HepG2 (cell line): ENCODE measurements around the gene CGB5. TPM values are rescaled to one million over a fixed set of nuclear protein-coding genes. Genes with fewer than 3 reads are reported as not detected.

Source experiments
- AKAP8 ChIP-seq: sonication (generic); formaldehyde crosslinking; IDR thresholded peaks from 2 replicates; pipeline ENCODE4 v1.5.1; 2020; ENCODE audit warnings: mild to moderate bottlenecking, missing genetic modification reagents
- KDM3A ChIP-seq: IDR thresholded peaks from 2 replicates; pipeline ENCODE4 v1.6.1; 2018; ENCODE audit warnings: low read depth, missing compliant biosample characterization
- KLF9 ChIP-seq: IDR thresholded peaks from 2 replicates; pipeline ENCODE4 v1.6.1; 2016; ENCODE audit warnings: low read depth
- NR1H2 ChIP-seq: sonication (generic); formaldehyde crosslinking; IDR thresholded peaks from 2 replicates; pipeline ENCODE4 v1.8.1; 2022; ENCODE audit warnings: low read depth, missing genetic modification reagents, borderline replicate concordance
- PITX1 ChIP-seq: sonication (generic); formaldehyde crosslinking; IDR thresholded peaks from 2 replicates; pipeline ENCODE4 v1.5.1; 2020; ENCODE audit warnings: mild to moderate bottlenecking, missing genetic modification reagents
- RAD51 ChIP-seq: fragments of 450-650 bp; IDR thresholded peaks from 2 replicates; pipeline ENCODE4 v1.6.1; 2016; ENCODE audit warnings: borderline replicate concordance
- STAG1 ChIP-seq: sonication (generic); formaldehyde crosslinking; IDR thresholded peaks from 2 replicates; pipeline ENCODE4 v1.4.0; 2020; ENCODE audit warnings: missing genetic modification reagents
- TBX3 ChIP-seq: fragments of 450-650 bp; IDR thresholded peaks from 2 replicates; pipeline ENCODE4 v1.6.1; 2017; ENCODE audit warnings: antibody characterized with exemption, mild to moderate bottlenecking, inconsistent platforms, borderline replicate concordance
- ZC3H13 ChIP-seq: sonication (generic); formaldehyde crosslinking; IDR thresholded peaks from 2 replicates; pipeline ENCODE4 v1.8.1; 2023; ENCODE audit warnings: mild to moderate bottlenecking, missing genetic modification reagents, moderate library complexity
- ZNF737 ChIP-seq: sonication (generic); formaldehyde crosslinking; IDR thresholded peaks from 2 replicates; pipeline ENCODE4 v1.5.0; 2020; ENCODE audit warnings: missing genetic modification reagents, mild to moderate bottlenecking, borderline replicate concordance
- polyA plus RNA-seq, 8 experiments: library from polyadenylated mRNA; depleted of rRNA in 3 of 8; stranded (reverse) in 7 of 8; unstranded in 1 of 8; fragments of >200 nt; fragmentation: Illumina TruSeq in 4 of 8; extraction: Trizol in 4 of 8; gene quantifications; 2 replicates each; pipeline versions ENCODE4 v1.2.1 to v1.2.3, GENCODE V29; 2011 to 2016; ENCODE audit warnings: low read depth in 4 of 8, missing spikeins in 1 of 8, mixed read lengths in 1 of 8; ENCODE audit not compliant: insufficient read depth in 1 of 8
- total RNA-seq, 5 experiments: library from RNA; depleted of rRNA; stranded (reverse); fragments of >200 nt; fragmentation: Illumina TruSeq; extraction: Trizol; gene quantifications; 2 replicates each; pipeline ENCODE4 v1.2.3, GENCODE V29; 2016; ENCODE audit warnings: low read depth in 1 of 5
- TF ChIP-seq, protein P1 (sequence below): sonication (generic); formaldehyde crosslinking; IDR thresholded peaks from 2 replicates; pipeline ENCODE4 v1.8.0; 2022; ENCODE audit warnings: mild to moderate bottlenecking, missing genetic modification reagents, moderate library complexity
- TF ChIP-seq, protein P2 (sequence below): sonication (generic); formaldehyde crosslinking; IDR thresholded peaks from 2 replicates; pipeline ENCODE4 v1.4.0; 2020; ENCODE audit warnings: low read depth, missing genetic modification reagents
- TF ChIP-seq, protein P3 (sequence below): sonication (generic); formaldehyde crosslinking; IDR thresholded peaks from 2 replicates; pipeline ENCODE4 v1.4.0; 2020; ENCODE audit warnings: missing genetic modification reagents, mild to moderate bottlenecking, borderline replicate concordance
- TF ChIP-seq, protein P4 (sequence below): sonication (generic); formaldehyde crosslinking; IDR thresholded peaks from 2 replicates; pipeline ENCODE4 v1.5.0; 2020; ENCODE audit warnings: mild to moderate bottlenecking, missing genetic modification reagents

CGB5 gene
- total and polyA plus RNA-seq, 2 of the 13 experiments (the other 11 are each of a cell fraction or from before 2014, with no cell fraction given), result not detected

DNA sequence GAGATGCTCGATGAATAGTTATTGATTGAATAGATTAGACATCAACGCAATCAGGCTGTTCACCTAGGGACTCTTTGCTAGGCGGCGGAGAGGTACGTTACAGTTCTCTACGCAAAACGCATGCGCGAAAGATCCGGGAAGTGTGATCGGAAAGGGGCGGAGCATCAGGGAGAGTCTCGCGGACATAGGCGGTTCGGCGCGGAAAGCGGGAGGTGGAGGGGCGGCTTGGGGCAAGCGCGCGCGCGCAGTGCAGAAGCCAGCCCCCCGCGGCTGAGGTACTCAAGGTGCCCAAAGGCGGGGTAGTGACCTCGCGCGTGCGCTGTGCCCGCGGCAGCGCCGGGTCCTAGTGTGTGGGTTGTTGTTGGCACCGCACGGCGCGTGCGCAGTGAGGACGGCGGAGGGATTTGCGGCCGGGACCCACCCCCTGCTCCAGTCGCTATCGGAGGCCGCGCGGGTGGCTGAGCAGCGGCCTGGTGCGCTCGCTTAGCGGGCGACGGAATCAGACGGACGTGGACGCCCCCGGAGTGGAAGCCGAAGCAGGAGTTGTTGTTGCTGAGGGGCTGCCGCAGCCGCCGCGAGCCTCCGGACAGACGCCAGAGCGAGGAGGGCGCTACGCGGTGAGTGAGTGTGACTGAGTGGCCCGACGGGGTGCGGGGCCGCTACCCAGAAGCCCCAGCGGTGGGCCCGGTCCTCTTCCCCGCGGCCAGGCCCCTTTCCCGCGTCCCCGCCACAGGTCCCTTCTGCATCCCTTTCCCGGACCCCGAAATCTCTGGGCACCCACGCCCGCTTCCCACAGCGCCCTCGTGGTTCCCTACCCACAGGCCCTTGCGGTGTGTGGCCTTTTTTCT lies 41.6 kb downstream of the CGB5 start, which contains the start of gene SNRNP70 (continued):
- TF ChIP-seq, protein P1, sequence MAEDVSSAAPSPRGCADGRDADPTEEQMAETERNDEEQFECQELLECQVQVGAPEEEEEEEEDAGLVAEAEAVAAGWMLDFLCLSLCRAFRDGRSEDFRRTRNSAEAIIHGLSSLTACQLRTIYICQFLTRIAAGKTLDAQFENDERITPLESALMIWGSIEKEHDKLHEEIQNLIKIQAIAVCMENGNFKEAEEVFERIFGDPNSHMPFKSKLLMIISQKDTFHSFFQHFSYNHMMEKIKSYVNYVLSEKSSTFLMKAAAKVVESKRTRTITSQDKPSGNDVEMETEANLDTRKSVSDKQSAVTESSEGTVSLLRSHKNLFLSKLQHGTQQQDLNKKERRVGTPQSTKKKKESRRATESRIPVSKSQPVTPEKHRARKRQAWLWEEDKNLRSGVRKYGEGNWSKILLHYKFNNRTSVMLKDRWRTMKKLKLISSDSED, result no peak
- TF ChIP-seq ZNF737 (CRISPR knock-in tag), result peak; percentile 86; the same call in 1 of the 2 replicates
- TF ChIP-seq STAG1, result no peak
- peak; percentile 61 for TF ChIP-seq PITX1 (CRISPR knock-in tag)
- TF ChIP-seq NR1H2 (CRISPR knock-in tag), result no peak
- TF ChIP-seq TBX3, result no peak
- TF ChIP-seq RAD51, result no peak
- TF ChIP-seq, protein P2, sequence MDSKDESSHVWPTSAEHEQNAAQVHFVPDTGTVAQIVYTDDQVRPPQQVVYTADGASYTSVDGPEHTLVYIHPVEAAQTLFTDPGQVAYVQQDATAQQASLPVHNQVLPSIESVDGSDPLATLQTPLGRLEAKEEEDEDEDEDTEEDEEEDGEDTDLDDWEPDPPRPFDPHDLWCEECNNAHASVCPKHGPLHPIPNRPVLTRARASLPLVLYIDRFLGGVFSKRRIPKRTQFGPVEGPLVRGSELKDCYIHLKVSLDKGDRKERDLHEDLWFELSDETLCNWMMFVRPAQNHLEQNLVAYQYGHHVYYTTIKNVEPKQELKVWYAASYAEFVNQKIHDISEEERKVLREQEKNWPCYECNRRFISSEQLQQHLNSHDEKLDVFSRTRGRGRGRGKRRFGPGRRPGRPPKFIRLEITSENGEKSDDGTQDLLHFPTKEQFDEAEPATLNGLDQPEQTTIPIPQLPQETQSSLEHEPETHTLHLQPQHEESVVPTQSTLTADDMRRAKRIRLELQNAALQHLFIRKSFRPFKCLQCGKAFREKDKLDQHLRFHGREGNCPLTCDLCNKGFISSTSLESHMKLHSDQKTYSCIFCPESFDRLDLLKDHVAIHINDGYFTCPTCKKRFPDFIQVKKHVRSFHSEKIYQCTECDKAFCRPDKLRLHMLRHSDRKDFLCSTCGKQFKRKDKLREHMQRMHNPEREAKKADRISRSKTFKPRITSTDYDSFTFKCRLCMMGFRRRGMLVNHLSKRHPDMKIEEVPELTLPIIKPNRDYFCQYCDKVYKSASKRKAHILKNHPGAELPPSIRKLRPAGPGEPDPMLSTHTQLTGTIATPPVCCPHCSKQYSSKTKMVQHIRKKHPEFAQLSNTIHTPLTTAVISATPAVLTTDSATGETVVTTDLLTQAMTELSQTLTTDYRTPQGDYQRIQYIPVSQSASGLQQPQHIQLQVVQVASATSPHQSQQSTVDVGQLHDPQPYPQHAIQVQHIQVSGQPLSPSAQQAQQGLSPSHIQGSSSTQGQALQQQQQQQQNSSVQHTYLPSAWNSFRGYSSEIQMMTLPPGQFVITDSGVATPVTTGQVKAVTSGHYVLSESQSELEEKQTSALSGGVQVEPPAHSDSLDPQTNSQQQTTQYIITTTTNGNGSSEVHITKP (CRISPR knock-in tag), result peak; percentile 55
- TF ChIP-seq ZC3H13 (CRISPR knock-in tag), result 0 out of 2 replicates have a peak, but pooled peaks have one; percentile 31
- TF ChIP-seq AKAP8 (CRISPR knock-in tag), result peak; percentile 60; the same call in 1 of the 2 replicates
- TF ChIP-seq KLF9 (CRISPR knock-in tag), result peak; percentile 75; the same call in 1 of the 2 replicates
- peak; percentile 79; the same call in 1 of the 2 replicates for TF ChIP-seq KDM3A (CRISPR knock-in tag)
- TF ChIP-seq, protein P3, sequence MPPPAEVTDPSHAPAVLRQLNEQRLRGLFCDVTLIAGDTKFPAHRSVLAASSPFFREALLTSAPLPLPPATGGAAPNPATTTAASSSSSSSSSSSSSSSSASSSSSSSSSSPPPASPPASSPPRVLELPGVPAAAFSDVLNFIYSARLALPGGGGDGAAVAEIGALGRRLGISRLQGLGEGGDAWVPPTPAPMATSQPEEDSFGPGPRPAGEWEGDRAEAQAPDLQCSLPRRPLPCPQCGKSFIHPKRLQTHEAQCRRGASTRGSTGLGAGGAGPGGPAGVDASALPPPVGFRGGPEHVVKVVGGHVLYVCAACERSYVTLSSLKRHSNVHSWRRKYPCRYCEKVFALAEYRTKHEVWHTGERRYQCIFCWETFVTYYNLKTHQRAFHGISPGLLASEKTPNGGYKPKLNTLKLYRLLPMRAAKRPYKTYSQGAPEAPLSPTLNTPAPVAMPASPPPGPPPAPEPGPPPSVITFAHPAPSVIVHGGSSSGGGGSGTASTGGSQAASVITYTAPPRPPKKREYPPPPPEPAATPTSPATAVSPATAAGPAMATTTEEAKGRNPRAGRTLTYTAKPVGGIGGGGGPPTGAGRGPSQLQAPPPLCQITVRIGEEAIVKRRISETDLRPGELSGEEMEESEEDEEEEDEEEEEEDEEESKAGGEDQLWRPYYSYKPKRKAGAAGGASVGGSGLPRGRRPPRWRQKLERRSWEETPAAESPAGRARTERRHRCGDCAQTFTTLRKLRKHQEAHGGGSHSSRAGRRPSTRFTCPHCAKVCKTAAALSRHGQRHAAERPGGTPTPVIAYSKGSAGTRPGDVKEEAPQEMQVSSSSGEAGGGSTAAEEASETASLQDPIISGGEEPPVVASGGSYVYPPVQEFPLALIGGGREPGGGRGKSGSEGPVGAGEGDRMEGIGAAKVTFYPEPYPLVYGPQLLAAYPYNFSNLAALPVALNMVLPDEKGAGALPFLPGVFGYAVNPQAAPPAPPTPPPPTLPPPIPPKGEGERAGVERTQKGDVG, result no peak
- TF ChIP-seq, protein P4, sequence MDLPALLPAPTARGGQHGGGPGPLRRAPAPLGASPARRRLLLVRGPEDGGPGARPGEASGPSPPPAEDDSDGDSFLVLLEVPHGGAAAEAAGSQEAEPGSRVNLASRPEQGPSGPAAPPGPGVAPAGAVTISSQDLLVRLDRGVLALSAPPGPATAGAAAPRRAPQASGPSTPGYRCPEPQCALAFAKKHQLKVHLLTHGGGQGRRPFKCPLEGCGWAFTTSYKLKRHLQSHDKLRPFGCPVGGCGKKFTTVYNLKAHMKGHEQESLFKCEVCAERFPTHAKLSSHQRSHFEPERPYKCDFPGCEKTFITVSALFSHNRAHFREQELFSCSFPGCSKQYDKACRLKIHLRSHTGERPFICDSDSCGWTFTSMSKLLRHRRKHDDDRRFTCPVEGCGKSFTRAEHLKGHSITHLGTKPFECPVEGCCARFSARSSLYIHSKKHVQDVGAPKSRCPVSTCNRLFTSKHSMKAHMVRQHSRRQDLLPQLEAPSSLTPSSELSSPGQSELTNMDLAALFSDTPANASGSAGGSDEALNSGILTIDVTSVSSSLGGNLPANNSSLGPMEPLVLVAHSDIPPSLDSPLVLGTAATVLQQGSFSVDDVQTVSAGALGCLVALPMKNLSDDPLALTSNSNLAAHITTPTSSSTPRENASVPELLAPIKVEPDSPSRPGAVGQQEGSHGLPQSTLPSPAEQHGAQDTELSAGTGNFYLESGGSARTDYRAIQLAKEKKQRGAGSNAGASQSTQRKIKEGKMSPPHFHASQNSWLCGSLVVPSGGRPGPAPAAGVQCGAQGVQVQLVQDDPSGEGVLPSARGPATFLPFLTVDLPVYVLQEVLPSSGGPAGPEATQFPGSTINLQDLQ, result peak; percentile 94; the same call in 1 of the 2 replicates
